WERI-Rb-1 (cell line): Measurements from ENCODE around the gene PRELP.

ENCODE experiments used
- DNase-seq: peaks from one replicate; pipeline ENCODE4 v3.0.0-alpha.2; 2020
- H3K27ac ChIP-seq: fragments of 250-450 bp; sonication (Bioruptor Pico); 2 replicates; pipeline ENCODE4 v1.5.1; 2020; ENCODE audit warnings: mild to moderate bottlenecking, moderate library complexity
- H3K27me3 ChIP-seq: fragments of 250-450 bp; sonication (Bioruptor Pico); 2 replicates; pipeline ENCODE4 v1.5.1; 2021; ENCODE audit warnings: mild to moderate bottlenecking, low read depth, moderate library complexity; ENCODE audit not compliant: insufficient read depth, severe bottlenecking
- H3K36me3 ChIP-seq: fragments of 250-450 bp; sonication (Bioruptor Pico); 2 replicates; pipeline ENCODE4 v1.5.1; 2020; ENCODE audit warnings: mild to moderate bottlenecking, moderate library complexity
- H3K4me3 ChIP-seq: 2 replicates; pipeline ENCODE4 v1.5.1; 2011; ENCODE audit warnings: low read depth, mild to moderate bottlenecking, control low read depth, low read length
- H3K9me3 ChIP-seq: fragments of 250-450 bp; sonication (Bioruptor Pico); 2 replicates; pipeline ENCODE4 v1.5.1; 2021; ENCODE audit warnings: mild to moderate bottlenecking, moderate library complexity; ENCODE audit not compliant: severe bottlenecking
- CTCF ChIP-seq: IDR thresholded peaks from 2 replicates; pipeline ENCODE4 v1.5.1; 2011; ENCODE audit warnings: low read depth, mild to moderate bottlenecking, control low read depth, inconsistent platforms, low read length

The PRELP gene

GRCh38 chr1:203467550-203467921, 8.1 kb upstream of the PRELP start:
- Histone ChIP-seq H3K27me3 (no peaks in the 10 kb centered on the region), H3K4me3 (no peak overlapping the region), H3K27ac (no peak overlapping the region), H3K36me3 (no peaks in the 10 kb centered on the region), H3K9me3 (no peaks in the 10 kb centered on the region)
- no peak for DNase-seq
- TF ChIP-seq CTCF, result no peak

GRCh38 chr1:203468326-203468725, 7.3 kb upstream of the PRELP start:
- no peaks in the 10 kb centered on the region for H3K36me3 ChIP-seq
- no peak for DNase-seq

GRCh38 chr1:203470240-203470639, 5.4 kb upstream of the PRELP start:
- no peak for TF ChIP-seq CTCF
- Histone ChIP-seq H3K36me3 (no peaks in the 10 kb centered on the region), H3K27me3 (no peaks in the 10 kb centered on the region), H3K27ac (no peak overlapping the region), H3K9me3 (no peaks in the 10 kb centered on the region), H3K4me3 (no peak overlapping the region)
- no peak for DNase-seq

More at GRCh38 chr1:203468326-203468725, 7.3 kb upstream of the PRELP start:
- Histone ChIP-seq H3K9me3 (no peaks in the 10 kb centered on the region), H3K4me3 (no peak overlapping the region), H3K27me3 (no peaks in the 10 kb centered on the region), H3K27ac (no peak overlapping the region)
- no peak for TF ChIP-seq CTCF

GRCh38 chr1:203471841-203472240, 3.8 kb upstream of the PRELP start:
- TF ChIP-seq CTCF, result no peak
- no peak for DNase-seq
- no peaks in the 10 kb centered on the region for H3K36me3 ChIP-seq
- H3K4me3 ChIP-seq, result no peak overlapping the region
- H3K27ac ChIP-seq, result no peak overlapping the region
- H3K27me3 ChIP-seq, result no peaks in the 10 kb centered on the region
- H3K9me3 ChIP-seq, result no peaks in the 10 kb centered on the region

GRCh38 chr1:203473281-203473680, 2.3 kb upstream of the PRELP start:
- Histone ChIP-seq H3K27me3 (no peaks in the 10 kb centered on the region), H3K36me3 (no peaks in the 10 kb centered on the region), H3K27ac (no peak overlapping the region), H3K9me3 (no peaks in the 10 kb centered on the region), H3K4me3 (no peak overlapping the region)
- TF ChIP-seq CTCF, result no peak
- no peak for DNase-seq

- no peak for DNase-seq
- Histone ChIP-seq H3K27me3 (no peaks in the 10 kb centered on the region), H3K36me3 (no peaks in the 10 kb centered on the region), H3K4me3 (no peak overlapping the region), H3K27ac (no peak overlapping the region), H3K9me3 (no peaks in the 10 kb centered on the region)
- TF ChIP-seq CTCF, result no peak
Observed at GRCh38 chr1:203473781-203474305, 1.8 kb upstream of the PRELP start.
